ENCODE measurements around the gene SCGB3A2. TPM values are rescaled to one million over a fixed set of nuclear protein-coding genes. Genes with fewer than 3 reads are reported as not detected.

SCGB3A2 gene, protein sequence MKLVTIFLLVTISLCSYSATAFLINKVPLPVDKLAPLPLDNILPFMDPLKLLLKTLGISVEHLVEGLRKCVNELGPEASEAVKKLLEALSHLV
- total RNA-seq = not detected
- polyA plus RNA-seq = under 1 TPM in 1 of 3 donors, not detected in 2; 0.67 TPM
- long read RNA-seq, donor 1 = 0 reads
- long read RNA-seq, donor 2 = 0 reads

DNA sequence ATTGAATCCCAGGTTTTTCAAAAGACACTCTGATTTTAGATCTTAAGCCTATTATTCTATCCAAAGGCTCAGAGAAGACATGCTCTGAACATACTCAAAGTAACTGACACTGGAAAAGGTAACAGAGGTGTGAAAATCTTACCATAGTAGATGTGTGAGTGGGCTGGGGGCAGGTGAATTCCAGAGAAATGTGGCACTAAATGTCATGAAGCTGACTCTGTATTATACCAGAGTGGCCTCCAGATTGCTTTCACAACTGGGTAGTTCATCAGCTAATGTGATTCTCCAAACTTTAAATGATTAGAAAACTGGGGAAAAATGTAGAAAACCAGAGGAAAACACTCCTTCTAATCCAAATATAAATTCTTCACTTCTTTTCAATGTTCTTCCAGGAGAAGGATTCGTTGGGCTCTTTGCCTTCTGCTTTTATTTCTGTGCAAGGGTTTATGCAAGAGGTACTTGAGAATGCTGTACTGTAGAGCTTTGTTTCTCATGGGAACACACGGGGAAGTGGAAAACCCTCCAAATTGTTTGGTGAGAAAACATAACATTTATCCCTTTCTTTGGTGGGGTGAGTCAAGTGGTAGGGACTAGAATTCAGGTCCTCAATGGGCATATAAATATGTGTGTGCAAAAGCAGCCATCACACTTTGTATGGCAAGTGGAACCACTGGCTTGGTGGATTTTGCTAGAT is at the start of gene SCGB3A2:
Gene SCGB3A2, plus strand, starts transcription at position 646 of the 694 bp plus-strand sequence. CDS start 93 bp downstream, outside the sequence.
- Histone ChIP-seq H3K27me3 (replicated peaks in 1 of 7) (peaks cover 0 to 5% (median 0%) of the 10 kb centered on the region in 7 donors), H3K9me3 (no peaks in the 10 kb centered on the region), H3K27ac (no peak within 1 kb of the TSS), H3K4me3 (no peak within 1 kb of the TSS), H3K4me1 (no peaks in the 10 kb centered on the region), H3K36me3 (no peaks in the 10 kb centered on the region)
- intact Hi-C loops (cut with DNase I; ENCODE audit: low total_unique reads) = no loop called here
- DNase-seq = no peak
- WGBS, 5 donors = 57 to 73% (median 64%) methylated on average over 2 of the region's 2 CpGs
- TF ChIP-seq POLR2A (IDR thresholded peaks at IDR 0.05) (no peak), POLR2AphosphoS5 (IDR thresholded peaks at IDR 0.05) (no peak)
- TF ChIP-seq, protein P1, sequence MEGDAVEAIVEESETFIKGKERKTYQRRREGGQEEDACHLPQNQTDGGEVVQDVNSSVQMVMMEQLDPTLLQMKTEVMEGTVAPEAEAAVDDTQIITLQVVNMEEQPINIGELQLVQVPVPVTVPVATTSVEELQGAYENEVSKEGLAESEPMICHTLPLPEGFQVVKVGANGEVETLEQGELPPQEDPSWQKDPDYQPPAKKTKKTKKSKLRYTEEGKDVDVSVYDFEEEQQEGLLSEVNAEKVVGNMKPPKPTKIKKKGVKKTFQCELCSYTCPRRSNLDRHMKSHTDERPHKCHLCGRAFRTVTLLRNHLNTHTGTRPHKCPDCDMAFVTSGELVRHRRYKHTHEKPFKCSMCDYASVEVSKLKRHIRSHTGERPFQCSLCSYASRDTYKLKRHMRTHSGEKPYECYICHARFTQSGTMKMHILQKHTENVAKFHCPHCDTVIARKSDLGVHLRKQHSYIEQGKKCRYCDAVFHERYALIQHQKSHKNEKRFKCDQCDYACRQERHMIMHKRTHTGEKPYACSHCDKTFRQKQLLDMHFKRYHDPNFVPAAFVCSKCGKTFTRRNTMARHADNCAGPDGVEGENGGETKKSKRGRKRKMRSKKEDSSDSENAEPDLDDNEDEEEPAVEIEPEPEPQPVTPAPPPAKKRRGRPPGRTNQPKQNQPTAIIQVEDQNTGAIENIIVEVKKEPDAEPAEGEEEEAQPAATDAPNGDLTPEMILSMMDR (IDR thresholded peaks at IDR 0.05 in 8 of 11, conservative IDR thresholded peaks at IDR 0.05 in 3 of 11) = no peak

DNA sequence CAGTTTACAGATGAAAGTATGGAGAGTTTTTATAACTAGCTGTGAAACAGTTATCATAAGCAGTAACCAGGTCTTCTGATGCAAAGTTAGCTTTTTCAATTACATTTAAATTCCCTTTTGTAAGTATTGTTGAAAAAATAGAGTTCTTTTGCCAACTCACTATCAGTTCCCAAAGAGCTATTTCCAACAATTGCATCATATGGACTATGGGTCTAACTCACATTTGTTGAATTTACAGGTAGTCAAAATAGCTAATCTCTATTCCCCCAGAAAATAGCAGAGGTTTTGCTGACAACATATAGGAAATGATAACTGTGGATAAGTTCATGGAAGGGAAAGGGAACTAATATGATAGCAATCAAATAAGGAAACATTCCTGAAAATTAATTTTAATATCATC is 48.5 kb upstream of the SCGB3A2 start:
- Histone ChIP-seq H3K27me3 (replicated peaks in 1 of 7) (no peaks in the 10 kb centered on the region), H3K36me3 (no peaks in the 10 kb centered on the region), H3K27ac (no peak overlapping the region), H3K9me3 (no peaks in the 10 kb centered on the region), H3K4me1 (no peaks in the 10 kb centered on the region), H3K4me3 (no peak overlapping the region)
- no peak for DNase-seq
- TF ChIP-seq POLR2A (IDR thresholded peaks at IDR 0.05) (no peak), POLR2AphosphoS5 (IDR thresholded peaks at IDR 0.05) (no peak)
- TF ChIP-seq, protein P1 (IDR thresholded peaks at IDR 0.05 in 8 of 11, conservative IDR thresholded peaks at IDR 0.05 in 3 of 11) = no peak
- intact Hi-C loops (cut with DNase I; ENCODE audit: low total_unique reads) = no loop called here

DNA sequence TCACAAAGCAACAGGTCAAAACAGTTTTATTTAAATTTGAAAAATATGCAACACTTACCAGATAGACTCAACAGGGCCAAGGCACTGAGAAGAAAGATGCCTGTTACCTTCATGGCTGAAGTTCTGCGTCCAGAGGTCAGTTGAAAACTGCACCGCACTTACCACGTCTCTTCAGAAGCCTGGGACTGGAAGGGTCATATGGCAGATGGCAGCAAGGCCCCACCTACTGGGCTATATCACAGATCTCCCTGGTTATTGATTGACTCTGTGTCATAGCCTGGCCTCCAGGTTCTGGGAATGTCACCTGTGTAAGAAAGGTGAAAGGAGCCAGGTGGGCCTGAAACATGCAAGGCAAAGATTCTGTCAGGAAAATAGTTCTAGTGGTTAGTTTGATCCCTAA is 47.0 kb upstream of the SCGB3A2 start, which contains the start of gene SPINK1:
Gene SPINK1, minus strand, starts transcription at position 207 of the 400 bp plus-strand sequence. Its CDS starts 94 bp downstream, at position 113.
- no peak for DNase-seq
- TF ChIP-seq POLR2AphosphoS5 (IDR thresholded peaks at IDR 0.05) (no peak), POLR2A (IDR thresholded peaks at IDR 0.05) (no peak)
- TF ChIP-seq, protein P1 (IDR thresholded peaks at IDR 0.05 in 8 of 11, conservative IDR thresholded peaks at IDR 0.05 in 3 of 11) = no peak
- intact Hi-C loops (cut with DNase I; ENCODE audit: low total_unique reads) = no loop called here
- no peak within 1 kb of the TSS for H3K27ac ChIP-seq
- no peaks in the 10 kb centered on the region for H3K27me3 ChIP-seq (replicated peaks in 1 of 7)
- H3K4me3 ChIP-seq = no peak within 1 kb of the TSS
- no peaks in the 10 kb centered on the region for H3K36me3 ChIP-seq
- no peaks in the 10 kb centered on the region for H3K4me1 ChIP-seq
- no peaks in the 10 kb centered on the region for H3K9me3 ChIP-seq
- WGBS, 5 donors = 83 to 91% (median 88%) methylated on average over 3 of the region's 3 CpGs

DNA sequence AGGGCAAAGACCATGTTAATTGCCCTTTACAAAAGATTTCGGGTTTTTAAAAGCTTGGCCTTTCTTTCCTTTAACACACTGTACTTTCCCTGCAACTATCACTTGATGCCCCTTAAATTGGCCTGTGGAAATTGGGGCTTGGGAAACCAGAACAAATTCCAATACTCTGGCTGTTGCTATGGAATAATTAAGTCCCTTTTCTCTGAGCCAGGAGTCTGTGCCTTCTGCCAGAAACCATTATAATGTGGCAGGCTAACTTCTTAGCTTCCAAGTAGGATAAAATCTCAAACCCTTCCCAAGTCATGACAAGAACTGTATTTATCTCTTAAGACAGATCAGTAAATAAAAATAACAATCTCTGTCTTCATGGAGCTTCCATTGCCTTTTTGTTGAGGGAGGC is 46.0 kb upstream of the SCGB3A2 start:
- intact Hi-C loops (cut with DNase I; ENCODE audit: low total_unique reads) = no loop called here
- Histone ChIP-seq H3K36me3 (no peaks in the 10 kb centered on the region), H3K27me3 (replicated peaks in 1 of 7) (no peaks in the 10 kb centered on the region), H3K4me1 (no peaks in the 10 kb centered on the region), H3K9me3 (no peaks in the 10 kb centered on the region), H3K27ac (no peak overlapping the region), H3K4me3 (no peak overlapping the region)
- TF ChIP-seq POLR2A (IDR thresholded peaks at IDR 0.05) = no peak
- no peak for TF ChIP-seq POLR2AphosphoS5 (IDR thresholded peaks at IDR 0.05)
- TF ChIP-seq, protein P1 (IDR thresholded peaks at IDR 0.05 in 8 of 11, conservative IDR thresholded peaks at IDR 0.05 in 3 of 11) = no peak
- WGBS, 5 donors = 77 to 90% (median 84%) methylated on average over 1 of the region's 1 CpG
- DNase-seq = no peak
